HG02884 (cell line): Measurements from ENCODE around the gene E2F6.
"Not testable (repeated sequence)": the region's sequence is repeated elsewhere in the genome, so short reads cannot be mapped to it uniquely, and the experiment has no call there.

Source experiments
- ATAC-seq: cut with Tn5 transposase; IDR thresholded peaks from one replicate; pipeline ENCODE4 v1.9.1; 2021; ENCODE audit warnings: mild to moderate bottlenecking, moderate library complexity; ENCODE audit not compliant: unreplicated experiment

E2F6 gene

DNA sequence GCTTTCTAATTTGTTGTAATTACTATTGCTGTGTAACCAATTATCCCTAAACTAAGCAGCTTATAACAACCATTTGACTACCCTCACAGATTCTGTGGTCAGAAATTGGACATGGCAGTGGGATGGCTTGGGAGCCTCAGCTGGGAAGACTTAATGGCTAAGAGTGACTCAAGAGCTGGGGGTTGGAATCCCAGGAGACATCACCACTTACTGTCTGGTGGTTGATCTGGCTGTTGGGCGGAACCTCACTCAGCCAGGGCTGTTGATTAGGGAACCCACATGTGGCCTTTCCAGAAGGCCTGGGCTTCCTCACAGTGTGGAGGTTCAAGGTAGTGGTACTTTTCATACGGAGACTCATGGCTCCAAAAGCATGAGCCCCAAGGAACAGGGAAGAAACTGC is 49.8 kb downstream of the E2F6 start:
- ATAC-seq, result no peak

DNA sequence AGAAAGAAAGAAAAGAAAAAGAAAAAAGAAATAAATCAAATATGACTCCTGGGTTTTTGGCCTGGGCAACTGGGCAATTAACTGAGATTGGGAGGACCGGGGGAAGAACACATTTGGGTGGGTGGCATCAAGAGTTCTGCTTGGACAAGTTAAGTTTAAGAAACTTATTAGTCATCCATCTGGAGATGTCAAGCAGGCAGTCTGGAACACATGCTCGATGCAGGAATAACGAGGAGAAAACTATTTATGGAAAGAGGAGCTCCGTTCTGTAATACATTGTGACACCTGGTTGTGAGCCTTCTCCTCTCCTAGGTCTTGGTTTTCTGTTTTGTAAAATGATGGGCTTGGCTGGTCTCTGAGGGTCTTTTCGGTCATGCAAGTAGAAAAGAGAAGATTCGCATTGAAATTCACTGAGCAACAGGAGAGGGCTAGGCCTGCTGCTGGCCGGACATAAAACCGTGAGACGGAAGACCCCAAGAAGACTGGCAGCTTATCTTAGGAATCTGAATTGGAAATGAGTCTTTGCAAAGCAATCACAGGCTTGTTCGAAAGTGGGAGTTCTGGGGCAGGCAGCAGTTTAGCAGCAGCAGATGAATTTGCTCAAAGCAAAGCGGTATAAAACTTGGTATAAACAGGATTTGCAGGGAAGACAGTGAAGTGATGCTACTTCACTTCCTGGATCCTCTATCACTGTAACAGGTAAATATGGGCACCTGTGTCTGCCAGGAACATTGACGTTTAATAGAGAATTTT is 51.4 kb downstream of the E2F6 start:
- no peak for ATAC-seq

DNA sequence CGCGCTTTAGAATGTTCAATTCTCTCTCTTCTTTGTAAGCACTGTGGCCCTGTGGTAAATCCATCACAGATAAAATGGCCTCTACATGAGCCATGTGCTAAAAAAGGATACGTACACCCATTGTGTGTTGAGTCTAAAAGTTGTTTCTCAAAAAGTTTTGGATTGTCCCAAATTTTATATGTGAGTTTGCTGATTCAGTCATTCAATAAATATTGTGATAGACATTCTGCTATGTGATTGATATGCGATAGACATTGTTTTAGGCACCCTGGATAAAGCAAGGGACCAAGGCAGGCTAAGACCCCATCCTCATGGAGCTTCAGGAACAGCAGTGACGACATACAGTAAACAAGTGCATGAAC is 53.5 kb downstream of the E2F6 start:
- no peak for ATAC-seq

DNA sequence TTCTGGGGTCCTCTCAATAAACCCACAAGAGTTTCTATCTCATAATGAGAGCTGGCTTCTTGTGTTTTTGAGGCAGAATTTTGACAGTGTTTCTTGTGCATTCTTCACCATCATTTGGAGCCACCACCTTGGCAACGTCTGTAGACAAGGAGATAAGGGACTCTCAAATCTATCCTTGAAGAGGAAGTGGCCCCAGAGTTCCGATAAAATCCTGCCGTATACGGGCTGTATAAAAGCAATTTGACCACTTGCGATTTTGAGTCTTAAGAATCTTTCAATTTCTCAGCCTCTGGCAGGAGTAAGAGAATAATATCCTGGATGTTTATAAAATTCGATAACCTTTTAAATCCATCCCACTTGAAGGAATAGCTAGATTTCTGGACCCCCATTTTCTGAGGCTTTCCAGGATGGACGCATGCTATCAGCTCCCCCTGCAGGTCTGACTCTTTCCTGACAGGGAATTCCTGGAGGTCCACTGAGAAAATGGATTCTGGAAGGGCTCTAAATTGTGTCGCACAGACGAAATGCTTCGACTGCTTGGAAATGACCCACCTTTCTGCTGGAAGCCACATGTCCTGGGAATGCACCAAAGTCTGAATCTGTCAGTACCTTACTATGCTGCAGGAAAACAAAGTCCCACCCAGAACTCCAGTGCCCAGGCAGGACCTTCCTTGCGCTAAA is 54.1 kb downstream of the E2F6 start:
- ATAC-seq, result no peak

DNA sequence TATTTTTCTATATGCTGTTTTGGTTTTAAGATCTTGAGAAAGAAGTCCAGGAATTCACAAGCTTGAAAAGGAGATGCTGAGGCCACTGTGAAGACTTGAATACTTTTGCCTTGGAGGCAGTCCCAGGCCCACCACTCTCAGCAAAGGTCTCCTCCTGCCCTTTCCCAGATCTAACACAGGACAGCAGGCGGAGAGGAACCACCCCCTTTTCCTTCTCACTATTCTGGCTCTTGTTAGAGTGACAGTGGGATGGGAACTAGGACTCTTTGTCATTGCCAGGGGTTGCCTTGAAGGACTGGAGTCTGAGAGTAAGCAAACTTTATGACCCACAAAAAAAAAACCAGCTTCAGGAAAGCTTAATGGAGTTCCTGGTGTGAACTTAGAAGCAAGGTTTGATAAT is 54.7 kb downstream of the E2F6 start:
- ATAC-seq, result no peak

DNA sequence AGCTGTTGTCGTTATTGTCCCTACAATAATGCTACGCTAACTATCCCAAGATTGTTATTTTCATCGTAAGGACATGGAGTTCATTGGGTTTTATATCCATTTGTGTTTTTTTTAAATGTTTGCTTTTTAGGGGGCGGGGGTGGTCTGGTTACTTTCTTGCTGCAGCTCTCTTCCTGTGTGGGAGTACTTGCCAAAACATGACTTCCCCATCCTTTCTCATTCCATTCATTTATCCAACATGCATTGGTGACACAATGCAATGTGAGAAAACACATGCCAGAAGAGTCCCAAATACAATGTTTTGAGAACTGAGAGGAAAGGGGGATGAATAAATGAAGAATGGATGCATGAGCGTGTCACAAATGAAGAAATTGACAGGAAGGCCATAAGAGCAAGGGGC is 55.9 kb downstream of the E2F6 start:
- ATAC-seq, result no peak

DNA sequence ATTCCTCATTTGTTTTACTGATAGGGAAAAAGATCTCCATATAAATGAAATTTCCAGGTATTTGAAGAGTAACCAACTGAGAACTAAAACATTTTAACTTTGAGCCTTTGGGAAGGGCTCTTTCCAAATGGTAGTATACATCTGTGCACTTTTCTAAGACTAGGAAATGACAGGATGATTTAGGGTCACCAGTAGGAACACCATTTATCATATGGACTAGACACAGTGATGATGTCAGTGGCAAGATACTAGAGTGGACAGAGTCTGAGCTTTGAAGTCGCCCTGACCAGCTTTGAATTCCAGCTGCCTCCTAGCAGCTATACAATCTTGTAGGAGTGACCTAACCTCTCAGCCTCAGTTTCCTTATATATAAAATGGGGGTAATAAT is 56.4 kb downstream of the E2F6 start:
- no peak for ATAC-seq

DNA sequence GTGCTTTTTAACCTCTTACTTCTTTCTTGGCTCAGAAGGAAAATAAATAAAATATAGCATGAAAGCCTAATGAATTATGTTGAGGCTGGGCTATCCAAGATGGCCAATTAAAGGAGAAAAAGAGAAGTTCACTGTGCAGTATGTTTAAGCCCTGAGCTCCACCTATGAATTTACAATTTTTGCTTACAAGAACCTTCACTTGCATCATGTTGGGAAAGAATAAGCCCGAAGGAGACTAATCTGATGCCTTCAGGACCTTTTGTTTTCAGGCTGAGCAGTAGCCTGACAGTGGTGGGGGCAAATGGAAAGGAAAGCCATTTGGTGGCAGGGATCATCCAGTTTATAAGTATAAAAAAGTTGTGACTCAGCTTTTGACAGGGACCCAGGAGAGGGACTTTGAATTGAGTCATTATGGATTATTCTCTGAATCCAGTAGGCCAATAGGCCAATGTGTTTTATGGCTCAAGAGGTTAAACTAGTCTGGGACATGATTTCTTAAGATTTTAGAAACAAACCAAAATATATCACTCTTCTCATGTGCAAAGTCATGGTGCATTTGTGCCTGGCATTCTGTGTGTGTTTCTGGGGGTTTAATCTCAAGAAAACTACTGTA is 56.9 kb downstream of the E2F6 start:
- no peak for ATAC-seq

DNA sequence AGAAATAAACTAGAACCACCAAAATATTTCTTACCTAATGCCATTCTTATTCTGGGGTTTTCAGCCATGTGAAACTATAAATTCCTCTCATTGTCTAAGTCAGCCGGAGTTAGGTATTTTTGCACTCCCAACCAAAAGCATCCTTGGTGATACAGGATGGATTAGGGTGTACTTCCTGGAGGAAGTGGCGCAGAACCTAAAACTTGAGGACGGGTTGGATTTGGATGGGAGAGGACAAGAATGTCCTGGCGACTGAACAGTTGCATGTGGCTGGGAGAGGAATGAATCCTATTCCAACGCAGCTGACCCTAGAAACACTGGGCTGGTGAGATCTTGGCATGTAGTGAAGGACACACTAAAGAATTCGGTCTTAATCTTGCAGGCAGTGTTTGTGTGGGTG is 58.5 kb downstream of the E2F6 start:
- ATAC-seq, result no peak

DNA sequence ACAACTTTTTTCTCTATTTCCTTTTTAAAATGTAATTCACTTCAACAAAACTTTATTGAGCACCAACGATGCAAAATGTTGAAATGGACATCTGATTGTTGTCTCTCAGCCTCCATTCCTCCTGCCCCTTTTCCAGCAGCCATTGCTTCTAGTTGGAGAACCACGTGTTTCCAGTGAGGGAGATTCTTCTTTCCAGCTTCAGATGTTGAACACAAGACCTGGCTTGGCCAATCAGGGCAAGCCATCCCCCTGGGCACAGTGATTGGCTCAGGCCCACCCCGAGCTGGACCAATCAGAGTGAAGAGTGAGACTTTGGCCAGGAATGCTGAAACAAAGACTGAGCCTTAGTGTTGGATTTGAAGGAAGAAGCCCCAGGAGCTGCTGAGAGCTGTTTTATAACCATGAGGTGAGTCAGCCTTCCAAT is 59.0 kb downstream of the E2F6 start:
- ATAC-seq, result no peak

DNA sequence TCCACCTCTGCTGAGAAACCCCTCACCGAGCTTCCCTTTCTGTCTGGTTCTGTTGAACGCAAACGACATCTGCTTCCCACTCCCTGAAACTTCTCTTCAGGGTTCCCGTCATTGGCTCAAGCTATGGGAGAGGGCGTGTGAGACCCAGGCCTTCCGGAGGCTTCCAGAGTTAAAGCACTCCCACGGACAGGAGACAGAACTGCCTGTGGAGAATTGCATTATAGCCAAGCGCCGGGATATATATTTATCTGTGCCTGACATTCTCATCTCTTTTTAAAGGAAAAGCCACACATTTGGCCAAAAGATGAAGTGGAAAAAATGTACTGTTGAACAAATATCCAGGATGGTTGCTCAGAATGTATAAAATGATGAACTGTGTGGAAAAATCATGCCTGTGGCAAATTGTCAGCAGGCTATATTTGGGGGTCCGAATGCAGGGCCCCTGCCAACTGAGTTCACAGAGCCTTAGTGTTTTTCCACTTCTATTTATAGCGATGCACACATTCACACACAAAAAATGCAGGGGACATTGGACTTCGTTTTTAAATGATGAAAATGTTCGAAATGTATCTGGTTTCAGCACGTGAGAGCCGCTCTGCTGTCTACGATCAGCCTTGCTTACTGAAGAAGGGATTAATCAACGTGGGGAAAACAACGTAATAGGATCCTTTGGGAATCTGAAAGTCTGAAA is 59.5 kb downstream of the E2F6 start:
- no peak for ATAC-seq

DNA sequence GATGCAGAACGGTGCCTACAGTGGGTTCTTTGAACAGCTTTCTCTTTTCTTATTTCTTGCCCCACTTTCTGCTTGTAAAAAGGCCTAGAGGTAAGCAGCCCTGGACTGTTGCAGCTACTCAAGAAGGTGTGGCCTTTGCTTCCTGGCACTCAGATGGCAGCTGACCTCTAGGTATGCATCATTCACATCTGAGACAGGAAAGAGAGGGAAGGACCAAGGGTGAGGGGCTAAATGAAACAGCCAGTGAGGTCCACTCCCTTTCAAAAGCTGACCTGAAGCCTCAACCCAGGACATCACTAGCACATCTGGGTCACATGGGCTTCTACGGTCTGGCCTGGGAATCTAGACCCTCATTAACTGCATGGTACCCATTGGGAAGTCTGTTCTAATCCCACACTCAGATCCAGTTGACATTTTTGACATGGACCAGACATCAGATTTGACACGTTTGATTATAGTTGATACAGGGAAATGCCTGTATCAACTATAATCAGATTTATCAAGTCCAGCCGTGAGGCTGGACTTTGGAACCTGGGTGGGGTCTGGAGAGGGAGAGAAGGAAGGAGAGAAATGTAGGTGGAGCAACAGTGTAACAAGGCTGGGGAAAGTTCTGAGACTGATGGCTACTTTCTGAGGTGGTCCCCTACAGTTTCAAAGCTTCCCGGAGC is 60.2 kb downstream of the E2F6 start:
- no peak for ATAC-seq

DNA sequence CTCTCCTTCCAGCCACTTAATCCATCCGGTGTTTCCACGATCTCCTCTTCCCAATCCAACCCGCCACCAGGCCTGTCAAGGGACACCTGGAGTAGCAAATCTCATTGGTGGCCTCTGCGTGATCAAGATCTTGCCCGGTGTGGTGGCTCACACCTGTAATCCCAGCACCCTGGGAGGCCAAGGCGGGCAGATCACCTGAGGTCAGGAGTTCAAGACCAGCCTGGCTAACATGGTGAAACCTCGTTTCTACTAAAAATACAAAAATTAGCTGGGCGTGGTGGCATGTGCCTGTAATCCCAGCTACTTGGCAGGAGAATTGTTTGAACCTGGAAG is 60.9 kb downstream of the E2F6 start:
- not testable (repeated sequence) for ATAC-seq

DNA sequence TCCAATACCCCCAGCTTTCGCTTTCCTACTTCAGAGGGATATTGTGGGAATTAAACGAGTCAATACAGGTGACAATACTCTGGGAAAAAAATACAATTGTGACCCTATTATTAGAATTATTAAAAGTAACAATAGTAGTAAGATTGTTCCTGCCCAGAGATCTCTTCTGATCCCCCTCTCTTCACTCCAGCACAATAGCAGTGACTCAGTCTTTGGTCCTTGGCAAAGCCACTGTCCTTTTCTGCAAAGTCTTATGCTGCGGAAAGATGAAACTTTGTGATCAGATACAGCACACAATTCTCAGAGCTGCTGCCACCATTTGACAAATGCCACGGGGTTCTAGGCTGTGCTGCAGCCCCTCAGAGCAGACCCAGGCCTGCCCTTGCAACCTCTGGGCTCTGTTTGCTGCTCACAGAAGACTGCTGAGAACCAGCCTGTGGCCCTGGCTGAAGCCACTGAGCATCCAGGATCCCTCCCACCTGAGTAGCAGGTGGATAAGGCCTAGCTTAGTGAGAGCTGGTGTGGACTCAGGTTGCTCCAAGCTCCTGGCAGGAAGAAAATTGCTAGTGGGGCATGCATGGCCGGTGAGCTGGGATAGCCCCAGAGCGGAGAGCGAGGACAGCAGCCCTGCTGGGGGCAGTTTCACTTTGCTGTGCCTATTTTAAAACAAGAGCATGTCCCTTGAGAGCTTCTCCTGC is 61.4 kb downstream of the E2F6 start:
- ATAC-seq, result no peak

DNA sequence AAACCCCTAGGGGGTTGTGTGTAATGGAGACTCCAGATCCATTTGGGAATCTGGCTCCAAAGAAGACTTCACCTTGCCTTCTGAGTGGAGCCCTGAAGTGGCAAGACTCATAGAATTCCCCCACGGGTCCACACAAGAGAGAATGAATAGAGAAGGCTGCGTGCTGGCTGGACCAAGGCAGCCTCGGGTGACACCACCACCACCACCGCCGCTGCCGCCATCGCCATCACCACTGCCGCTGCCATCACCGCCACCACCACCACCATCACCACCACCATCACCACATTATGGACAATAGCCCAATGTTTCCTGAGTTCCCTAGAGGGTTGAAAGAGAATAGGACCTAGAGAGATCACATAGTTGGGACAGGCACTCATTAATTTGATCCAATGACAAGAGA is 63.5 kb downstream of the E2F6 start:
- ATAC-seq, result no peak

DNA sequence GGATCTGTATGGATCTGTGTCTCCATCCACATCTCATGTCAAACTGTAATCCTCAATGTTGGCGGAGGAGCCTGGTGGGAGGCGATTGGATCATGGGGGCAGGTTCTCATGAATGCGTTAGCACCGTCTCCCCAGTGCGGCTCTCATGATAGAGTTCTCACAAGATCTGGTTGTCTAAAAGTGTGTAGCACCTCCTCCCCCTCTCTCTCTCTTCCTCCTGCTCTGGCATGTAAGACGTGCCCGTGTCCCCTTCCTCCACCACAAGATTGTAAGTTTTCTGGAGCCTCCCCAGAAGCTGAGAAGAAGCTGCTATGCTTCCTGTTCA is 66.6 kb downstream of the E2F6 start:
- no peak for ATAC-seq

DNA sequence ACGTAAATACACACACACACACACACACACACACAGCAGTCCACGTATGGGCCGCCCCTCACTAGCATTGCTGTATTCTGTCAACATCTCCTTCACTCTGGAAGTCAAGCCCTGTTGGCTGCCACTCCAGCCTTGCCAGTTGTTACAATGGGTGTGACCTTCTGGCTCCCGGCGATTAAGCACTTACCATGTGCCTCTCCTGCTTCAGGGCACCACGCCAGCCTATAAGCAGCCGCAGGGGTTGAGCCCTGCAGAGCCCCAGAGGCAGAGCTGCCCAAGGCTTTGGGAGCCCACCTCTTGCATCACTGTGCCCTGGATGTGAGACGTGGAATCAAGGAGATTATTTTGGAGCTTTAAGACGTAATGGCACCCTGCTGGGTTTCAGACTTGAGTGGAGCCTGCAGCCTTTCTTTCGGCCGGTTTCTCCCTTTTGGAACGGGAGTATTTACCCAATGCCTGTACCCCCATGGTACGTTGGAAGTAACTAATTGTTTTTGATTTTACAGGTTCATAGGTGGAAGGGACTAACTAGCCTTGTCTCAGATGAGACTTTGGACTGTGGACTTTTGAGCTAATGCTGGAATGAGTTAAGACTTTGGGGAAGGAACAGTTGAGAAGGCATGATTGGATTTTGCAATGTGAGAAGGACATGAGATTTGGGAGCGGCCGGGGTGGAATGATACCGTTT is 67.1 kb downstream of the E2F6 start:
- no peak for ATAC-seq

DNA sequence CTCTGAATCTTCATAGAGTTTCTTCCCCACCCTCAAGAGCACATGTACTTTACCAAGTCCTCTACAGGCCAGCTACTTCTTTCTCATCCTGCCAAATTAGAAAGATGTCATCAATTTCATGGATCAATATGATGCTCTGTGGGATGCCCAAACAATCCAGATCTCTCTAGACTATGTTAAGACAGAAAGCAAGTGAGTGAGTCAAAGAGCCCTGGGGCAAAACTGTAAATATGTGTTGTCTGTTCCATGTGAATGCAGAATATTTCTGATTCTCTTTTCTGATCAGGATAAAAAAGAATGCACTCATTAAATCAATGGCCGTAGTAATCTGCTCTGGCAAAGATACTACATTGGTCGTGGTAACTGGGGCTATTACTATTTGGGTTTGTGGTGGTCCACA is 68.4 kb downstream of the E2F6 start:
- no peak for ATAC-seq

DNA sequence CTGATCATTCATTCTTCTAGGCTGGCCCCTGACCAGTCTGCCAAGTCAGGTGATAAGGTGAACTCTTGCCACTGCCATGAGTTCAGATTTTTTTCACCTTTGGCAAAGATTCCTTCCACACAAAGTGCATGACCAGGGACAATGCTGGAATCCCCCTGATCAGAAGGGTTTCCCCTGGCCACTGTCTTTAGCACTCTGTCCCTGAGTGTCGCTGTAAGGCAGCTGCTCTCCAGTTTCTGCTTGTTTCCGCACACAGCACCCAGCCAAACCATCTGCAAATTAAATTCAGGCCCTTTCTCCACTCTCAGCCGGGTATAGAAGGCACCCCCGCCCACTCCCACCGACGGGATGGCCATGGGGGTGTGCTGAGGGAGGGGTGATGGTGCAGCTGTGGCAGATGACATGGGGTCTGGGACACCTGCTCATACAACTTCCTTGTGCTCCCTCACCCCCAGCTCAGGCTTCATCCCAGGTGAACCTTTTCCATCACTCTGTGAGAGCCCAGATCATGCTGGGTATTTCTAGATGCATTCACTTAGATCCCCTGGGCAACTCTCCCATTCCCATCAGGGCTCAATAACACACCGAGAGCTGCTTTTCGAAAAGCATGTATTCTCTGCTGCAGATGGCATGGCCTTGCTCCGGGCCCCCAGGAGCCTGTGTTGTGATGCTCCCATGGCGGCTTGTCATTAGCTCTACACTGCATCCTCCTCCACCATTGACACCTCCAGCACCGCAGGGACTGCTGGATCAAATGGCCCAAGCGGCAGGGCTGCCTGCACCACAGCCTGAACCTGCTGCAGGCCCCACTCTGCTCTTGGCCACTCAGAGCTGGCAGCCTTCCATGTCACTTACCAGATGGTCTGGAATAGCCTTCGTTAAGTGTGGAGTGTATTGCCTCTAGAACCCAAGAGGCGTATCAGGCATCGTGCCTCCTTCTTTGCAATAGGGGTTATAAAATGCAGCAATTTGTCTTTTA is 69.2 kb downstream of the E2F6 start:
- no peak for ATAC-seq
